Measurements from ENCODE around the gene DKK3.

GRCh38 chr11:11982975-11983374, 25.5 kb downstream of the DKK3 start:
- TF ChIP-seq ZNF556 (CRISPR knock-in tag; IDR thresholded peaks at IDR 0.05; ENCODE audit: borderline replicate concordance) (no peak), POLR2A (IDR thresholded peaks at IDR 0.05; ENCODE audit: insufficient read depth in 1 of 2, low read depth in 2 of 2, low read length in 2 of 2) (no peak), NR2C2 (CRISPR knock-in tag; IDR thresholded peaks at IDR 0.05; ENCODE audit: borderline replicate concordance) (no peak), ETS1 (CRISPR knock-in tag; IDR thresholded peaks at IDR 0.05) (no peak), ELF1 (CRISPR knock-in tag; IDR thresholded peaks at IDR 0.05) (no peak), MAZ (IDR thresholded peaks at IDR 0.05; ENCODE audit: borderline replicate concordance, low read depth, low read length) (no peak), MAZ (CRISPR knock-in tag; IDR thresholded peaks at IDR 0.05; ENCODE audit: low read depth) (no peak), BCLAF1 (IDR thresholded peaks at IDR 0.05) (no peak)
- TF ChIP-seq, protein P1, sequence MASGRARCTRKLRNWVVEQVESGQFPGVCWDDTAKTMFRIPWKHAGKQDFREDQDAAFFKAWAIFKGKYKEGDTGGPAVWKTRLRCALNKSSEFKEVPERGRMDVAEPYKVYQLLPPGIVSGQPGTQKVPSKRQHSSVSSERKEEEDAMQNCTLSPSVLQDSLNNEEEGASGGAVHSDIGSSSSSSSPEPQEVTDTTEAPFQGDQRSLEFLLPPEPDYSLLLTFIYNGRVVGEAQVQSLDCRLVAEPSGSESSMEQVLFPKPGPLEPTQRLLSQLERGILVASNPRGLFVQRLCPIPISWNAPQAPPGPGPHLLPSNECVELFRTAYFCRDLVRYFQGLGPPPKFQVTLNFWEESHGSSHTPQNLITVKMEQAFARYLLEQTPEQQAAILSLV (CRISPR knock-in tag; IDR thresholded peaks at IDR 0.05; ENCODE audit: borderline replicate concordance) = no peak
- TF ChIP-seq, protein P2, sequence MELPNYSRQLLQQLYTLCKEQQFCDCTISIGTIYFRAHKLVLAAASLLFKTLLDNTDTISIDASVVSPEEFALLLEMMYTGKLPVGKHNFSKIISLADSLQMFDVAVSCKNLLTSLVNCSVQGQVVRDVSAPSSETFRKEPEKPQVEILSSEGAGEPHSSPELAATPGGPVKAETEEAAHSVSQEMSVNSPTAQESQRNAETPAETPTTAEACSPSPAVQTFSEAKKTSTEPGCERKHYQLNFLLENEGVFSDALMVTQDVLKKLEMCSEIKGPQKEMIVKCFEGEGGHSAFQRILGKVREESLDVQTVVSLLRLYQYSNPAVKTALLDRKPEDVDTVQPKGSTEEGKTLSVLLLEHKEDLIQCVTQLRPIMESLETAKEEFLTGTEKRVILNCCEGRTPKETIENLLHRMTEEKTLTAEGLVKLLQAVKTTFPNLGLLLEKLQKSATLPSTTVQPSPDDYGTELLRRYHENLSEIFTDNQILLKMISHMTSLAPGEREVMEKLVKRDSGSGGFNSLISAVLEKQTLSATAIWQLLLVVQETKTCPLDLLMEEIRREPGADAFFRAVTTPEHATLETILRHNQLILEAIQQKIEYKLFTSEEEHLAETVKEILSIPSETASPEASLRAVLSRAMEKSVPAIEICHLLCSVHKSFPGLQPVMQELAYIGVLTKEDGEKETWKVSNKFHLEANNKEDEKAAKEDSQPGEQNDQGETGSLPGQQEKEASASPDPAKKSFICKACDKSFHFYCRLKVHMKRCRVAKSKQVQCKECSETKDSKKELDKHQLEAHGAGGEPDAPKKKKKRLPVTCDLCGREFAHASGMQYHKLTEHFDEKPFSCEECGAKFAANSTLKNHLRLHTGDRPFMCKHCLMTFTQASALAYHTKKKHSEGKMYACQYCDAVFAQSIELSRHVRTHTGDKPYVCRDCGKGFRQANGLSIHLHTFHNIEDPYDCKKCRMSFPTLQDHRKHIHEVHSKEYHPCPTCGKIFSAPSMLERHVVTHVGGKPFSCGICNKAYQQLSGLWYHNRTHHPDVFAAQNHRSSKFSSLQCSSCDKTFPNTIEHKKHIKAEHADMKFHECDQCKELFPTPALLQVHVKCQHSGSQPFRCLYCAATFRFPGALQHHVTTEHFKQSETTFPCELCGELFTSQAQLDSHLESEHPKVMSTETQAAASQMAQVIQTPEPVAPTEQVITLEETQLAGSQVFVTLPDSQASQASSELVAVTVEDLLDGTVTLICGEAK (IDR thresholded peaks at IDR 0.05) = no peak
- TF ChIP-seq, protein P2 (CRISPR knock-in tag; IDR thresholded peaks at IDR 0.05) = no peak

Data from HepG2 (cell line).